ENCODE data around the gene GSE1. TPM values are rescaled to one million over a fixed set of nuclear protein-coding genes. Genes with fewer than 3 reads are reported as not detected.
A peak's percentile ranks its signal among the peaks of the same experiment; 100 is the strongest.

The GSE1 gene
- total and polyA plus RNA-seq, 9 of the 15 experiments (the other 6 are each of a cell fraction or from before 2014, with no cell fraction given) = 12.2 to 244 (median 57.9) TPM

- TF ChIP-seq CHD7 (IDR thresholded peaks at IDR 0.05; ENCODE audit: low read depth, low read length) = no peak
- TF ChIP-seq BCLAF1 (IDR thresholded peaks at IDR 0.05; ENCODE audit: borderline replicate concordance in 1 of 2, control insufficient read depth in 1 of 2, low read depth in 2 of 2, low read length in 1 of 2) = no peak
- TF ChIP-seq POLR2G (IDR thresholded peaks at IDR 0.05; ENCODE audit: low read depth, low read length) = peak; percentile 62
- no peak for TF ChIP-seq HNRNPK (IDR thresholded peaks at IDR 0.05; ENCODE audit: low read depth, low read length, poor library complexity, severe bottlenecking)
- TF ChIP-seq ZNF140 (CRISPR knock-in tag; IDR thresholded peaks at IDR 0.05) = no peak
- no peak for TF ChIP-seq NFE2L1 (tag; IDR thresholded peaks at IDR 0.05; ENCODE audit: borderline replicate concordance, low read depth)
- peak; percentile 81 for TF ChIP-seq RBM22 (IDR thresholded peaks at IDR 0.05; ENCODE audit: low read depth, low read length, poor library complexity, severe bottlenecking)
Measured at GRCh38 chr16:85658504-85659326, 45.6 kb downstream of the GSE1 start (continued).
